ENCODE data around the gene CCSER2.

The CCSER2 gene

DNA sequence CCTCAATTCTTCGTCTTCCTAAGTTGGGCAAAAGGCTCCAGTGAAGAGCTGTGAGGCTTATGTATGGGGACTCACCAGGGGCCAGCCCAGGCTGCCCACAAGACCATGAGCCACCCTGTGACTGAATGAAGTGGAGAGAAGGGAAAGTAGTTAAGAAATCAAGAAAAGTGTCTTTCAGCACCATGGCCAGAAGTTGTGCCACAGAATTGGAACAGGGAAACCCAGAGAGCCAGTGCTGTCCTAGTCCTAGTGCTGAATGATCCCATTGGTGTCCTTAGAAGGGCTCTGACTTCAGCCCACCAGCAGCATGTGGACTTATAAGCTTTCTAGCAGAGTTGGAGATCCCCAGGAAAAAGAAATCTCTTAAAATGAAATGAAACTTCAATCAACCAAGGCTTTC lies 37.0 kb upstream of the CCSER2 start:
- TF ChIP-seq, protein P1, sequence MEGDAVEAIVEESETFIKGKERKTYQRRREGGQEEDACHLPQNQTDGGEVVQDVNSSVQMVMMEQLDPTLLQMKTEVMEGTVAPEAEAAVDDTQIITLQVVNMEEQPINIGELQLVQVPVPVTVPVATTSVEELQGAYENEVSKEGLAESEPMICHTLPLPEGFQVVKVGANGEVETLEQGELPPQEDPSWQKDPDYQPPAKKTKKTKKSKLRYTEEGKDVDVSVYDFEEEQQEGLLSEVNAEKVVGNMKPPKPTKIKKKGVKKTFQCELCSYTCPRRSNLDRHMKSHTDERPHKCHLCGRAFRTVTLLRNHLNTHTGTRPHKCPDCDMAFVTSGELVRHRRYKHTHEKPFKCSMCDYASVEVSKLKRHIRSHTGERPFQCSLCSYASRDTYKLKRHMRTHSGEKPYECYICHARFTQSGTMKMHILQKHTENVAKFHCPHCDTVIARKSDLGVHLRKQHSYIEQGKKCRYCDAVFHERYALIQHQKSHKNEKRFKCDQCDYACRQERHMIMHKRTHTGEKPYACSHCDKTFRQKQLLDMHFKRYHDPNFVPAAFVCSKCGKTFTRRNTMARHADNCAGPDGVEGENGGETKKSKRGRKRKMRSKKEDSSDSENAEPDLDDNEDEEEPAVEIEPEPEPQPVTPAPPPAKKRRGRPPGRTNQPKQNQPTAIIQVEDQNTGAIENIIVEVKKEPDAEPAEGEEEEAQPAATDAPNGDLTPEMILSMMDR (IDR thresholded peaks at IDR 0.05; ENCODE audit: low read length): no peak
- no peak for TF ChIP-seq EZH2 (IDR thresholded peaks at IDR 0.05; ENCODE audit: borderline replicate concordance, low read length)

DNA sequence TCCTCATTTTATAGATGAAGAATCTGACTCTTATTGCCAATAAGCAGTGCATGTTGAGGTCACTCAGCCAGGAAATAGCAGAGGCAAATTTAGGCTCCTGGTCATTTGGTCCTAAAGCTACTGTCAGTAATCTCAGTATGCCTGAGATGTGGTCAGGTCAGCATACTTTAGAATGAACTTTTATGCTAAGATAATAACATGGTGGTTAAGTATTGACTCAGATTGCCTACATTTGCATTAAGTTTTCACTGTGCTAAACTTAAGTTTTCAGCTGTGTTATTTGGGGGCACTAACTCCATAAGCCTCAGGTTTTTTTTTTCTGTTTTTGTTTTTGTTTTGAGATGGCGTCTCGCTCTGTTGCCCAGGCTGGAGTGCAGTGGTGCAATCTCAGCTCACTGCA lies 35.9 kb upstream of the CCSER2 start:
- H3K27me3 ChIP-seq (ENCODE audit: insufficient read depth, low read length): peaks cover 3% of the 10 kb centered on the region; the same call in 1 of the 2 replicates
- H3K4me2 ChIP-seq (ENCODE audit: low read length): no peak overlapping the region
- no peak overlapping the region for H3K27ac ChIP-seq (ENCODE audit: low read depth, low read length, poor library complexity, severe bottlenecking)
- H3K4me3 ChIP-seq (ENCODE audit: low read depth, low read length, poor library complexity, severe bottlenecking): no peak overlapping the region
- no peaks in the 10 kb centered on the region for H3K9me2 ChIP-seq (ENCODE audit: low read depth, low read length)
- H3K36me3 ChIP-seq (ENCODE audit: insufficient read depth, low read length): no peaks in the 10 kb centered on the region
- H3F3A ChIP-seq (ENCODE audit: insufficient read depth, low read length): no peaks in the 10 kb centered on the region
- no peaks in the 10 kb centered on the region for H3K79me2 ChIP-seq (ENCODE audit: insufficient read depth, low read length)
- H4K20me1 ChIP-seq (ENCODE audit: insufficient read depth, low read length): no peaks in the 10 kb centered on the region
- H3K9me3 ChIP-seq (ENCODE audit: low read length): no peaks in the 10 kb centered on the region
- H3K4me1 ChIP-seq (ENCODE audit: insufficient read depth, low read length, severe bottlenecking): no peaks in the 10 kb centered on the region
- H3K9ac ChIP-seq (ENCODE audit: low read length): no peak overlapping the region
- TF ChIP-seq EZH2 (IDR thresholded peaks at IDR 0.05; ENCODE audit: borderline replicate concordance, low read length): no peak
- TF ChIP-seq, protein P1 (IDR thresholded peaks at IDR 0.05; ENCODE audit: low read length): no peak
- H2AFZ ChIP-seq (ENCODE audit: low read length): no peak overlapping the region

More for the DNA sequence above, 37.0 kb upstream of the CCSER2 start:
- no peak overlapping the region for H3K4me2 ChIP-seq (ENCODE audit: low read length)
- no peaks in the 10 kb centered on the region for H4K20me1 ChIP-seq (ENCODE audit: insufficient read depth, low read length)
- H3K79me2 ChIP-seq (ENCODE audit: insufficient read depth, low read length): no peaks in the 10 kb centered on the region
- no peaks in the 10 kb centered on the region for H3K9me3 ChIP-seq (ENCODE audit: low read length)
- no peaks in the 10 kb centered on the region for H3K36me3 ChIP-seq (ENCODE audit: insufficient read depth, low read length)
- H3K9me2 ChIP-seq (ENCODE audit: low read depth, low read length): no peaks in the 10 kb centered on the region
- no peaks in the 10 kb centered on the region for H3K4me1 ChIP-seq (ENCODE audit: insufficient read depth, low read length, severe bottlenecking)
- no peaks in the 10 kb centered on the region for H3K27me3 ChIP-seq (ENCODE audit: insufficient read depth, low read length)
- H3K27ac ChIP-seq (ENCODE audit: low read depth, low read length, poor library complexity, severe bottlenecking): no peak overlapping the region
- H2AFZ ChIP-seq (ENCODE audit: low read length): no peak overlapping the region
- H3K4me3 ChIP-seq (ENCODE audit: low read depth, low read length, poor library complexity, severe bottlenecking): no peak overlapping the region
- no peaks in the 10 kb centered on the region for H3F3A ChIP-seq (ENCODE audit: insufficient read depth, low read length)
- no peak overlapping the region for H3K9ac ChIP-seq (ENCODE audit: low read length)

DNA sequence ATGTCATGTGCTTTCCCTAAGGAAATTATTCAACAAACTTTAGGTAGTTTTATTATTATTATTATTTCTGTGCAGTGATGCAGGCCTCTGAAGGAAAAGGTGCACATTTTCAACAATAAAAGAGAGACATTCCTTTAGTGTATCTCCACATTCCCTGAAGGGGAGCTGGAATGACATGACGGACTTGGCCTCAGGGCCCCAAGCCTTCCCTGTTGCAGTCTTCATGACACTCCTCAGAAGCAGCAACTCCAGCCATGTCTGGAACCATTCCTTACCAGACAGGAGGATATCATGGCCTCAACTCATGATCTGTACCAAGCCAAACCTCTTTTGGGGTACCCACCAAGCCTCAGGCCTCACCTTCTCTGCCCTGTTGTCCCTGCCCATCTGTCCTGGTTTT lies 35.2 kb upstream of the CCSER2 start:
- H2AFZ ChIP-seq (ENCODE audit: low read length): no peak overlapping the region
- no peaks in the 10 kb centered on the region for H3K36me3 ChIP-seq (ENCODE audit: insufficient read depth, low read length)
- H3K9me2 ChIP-seq (ENCODE audit: low read depth, low read length): no peaks in the 10 kb centered on the region
- TF ChIP-seq, protein P1 (IDR thresholded peaks at IDR 0.05; ENCODE audit: low read length): no peak
- no peak for TF ChIP-seq EZH2 (IDR thresholded peaks at IDR 0.05; ENCODE audit: borderline replicate concordance, low read length)
- H3K79me2 ChIP-seq (ENCODE audit: insufficient read depth, low read length): no peaks in the 10 kb centered on the region
- H4K20me1 ChIP-seq (ENCODE audit: insufficient read depth, low read length): no peaks in the 10 kb centered on the region
- no peaks in the 10 kb centered on the region for H3F3A ChIP-seq (ENCODE audit: insufficient read depth, low read length)
- no peaks in the 10 kb centered on the region for H3K9me3 ChIP-seq (ENCODE audit: low read length)
- H3K4me1 ChIP-seq (ENCODE audit: insufficient read depth, low read length, severe bottlenecking): no peaks in the 10 kb centered on the region
- H3K4me2 ChIP-seq (ENCODE audit: low read length): no peak overlapping the region
- peaks cover 3% of the 10 kb centered on the region; the same call in 1 of the 2 replicates for H3K27me3 ChIP-seq (ENCODE audit: insufficient read depth, low read length)
- no peak overlapping the region for H3K27ac ChIP-seq (ENCODE audit: low read depth, low read length, poor library complexity, severe bottlenecking)
- no peak overlapping the region for H3K4me3 ChIP-seq (ENCODE audit: low read depth, low read length, poor library complexity, severe bottlenecking)
- H3K9ac ChIP-seq (ENCODE audit: low read length): no peak overlapping the region
